Measurements from ENCODE around the gene DENND1A.

Gene DENND1A

GRCh38 chr9:123663529-123663928, 266.4 kb downstream of the DENND1A start:
- H3K27me3 ChIP-seq (ENCODE audit: insufficient read depth, low read length, poor library complexity, severe bottlenecking): no peaks in the 10 kb centered on the region
- H2AFZ ChIP-seq (ENCODE audit: low read length): no peak overlapping the region
- no peak overlapping the region for H3K9ac ChIP-seq (ENCODE audit: low read depth, low read length, poor library complexity, severe bottlenecking)
- TF ChIP-seq EZH2phosphoT487 (IDR thresholded peaks at IDR 0.05; ENCODE audit: borderline replicate concordance) (no peak), CTCF (conservative IDR thresholded peaks at IDR 0.05; ENCODE audit: low read length) (no peak)
- no peaks in the 10 kb centered on the region for H4K20me1 ChIP-seq (ENCODE audit: insufficient read depth, low read length, poor library complexity, severe bottlenecking)
- H3K4me2 ChIP-seq (ENCODE audit: low read depth, low read length, poor library complexity, severe bottlenecking): no peak overlapping the region
- H3K36me3 ChIP-seq (ENCODE audit: insufficient read depth, low read length): no peaks in the 10 kb centered on the region
- H3K9me2 ChIP-seq (replicated peaks; ENCODE audit: low read depth, low read length): no peaks in the 10 kb centered on the region
- no peak overlapping the region for H3K4me3 ChIP-seq (ENCODE audit: low read length, poor library complexity, severe bottlenecking)
- H3K9me3 ChIP-seq (ENCODE audit: insufficient read depth, low read depth, low read length): no peaks in the 10 kb centered on the region
- H3K79me2 ChIP-seq (ENCODE audit: insufficient read depth, low read length): no peaks in the 10 kb centered on the region
- H3F3A ChIP-seq (ENCODE audit: low read depth): no peaks in the 10 kb centered on the region
- no peaks in the 10 kb centered on the region for H3K4me1 ChIP-seq (ENCODE audit: insufficient read depth, low read length, poor library complexity, severe bottlenecking)

- no peak overlapping the region for H2AFZ ChIP-seq (ENCODE audit: low read length)
- TF ChIP-seq CTCF (conservative IDR thresholded peaks at IDR 0.05; ENCODE audit: low read length): no peak
- TF ChIP-seq EZH2phosphoT487 (IDR thresholded peaks at IDR 0.05; ENCODE audit: borderline replicate concordance): no peak
- H3K36me3 ChIP-seq (ENCODE audit: insufficient read depth, low read length): no peaks in the 10 kb centered on the region
- no peak overlapping the region for H3K4me2 ChIP-seq (ENCODE audit: low read depth, low read length, poor library complexity, severe bottlenecking)
- no peak overlapping the region for H3K4me3 ChIP-seq (ENCODE audit: low read length, poor library complexity, severe bottlenecking)
- no peaks in the 10 kb centered on the region for H3F3A ChIP-seq (ENCODE audit: low read depth)
- no peaks in the 10 kb centered on the region for H3K27me3 ChIP-seq (ENCODE audit: insufficient read depth, low read length, poor library complexity, severe bottlenecking)
- H3K4me1 ChIP-seq (ENCODE audit: insufficient read depth, low read length, poor library complexity, severe bottlenecking): no peaks in the 10 kb centered on the region
- no peaks in the 10 kb centered on the region for H3K9me3 ChIP-seq (ENCODE audit: insufficient read depth, low read depth, low read length)
- no peaks in the 10 kb centered on the region for H3K79me2 ChIP-seq (ENCODE audit: insufficient read depth, low read length)
- H4K20me1 ChIP-seq (ENCODE audit: insufficient read depth, low read length, poor library complexity, severe bottlenecking): no peaks in the 10 kb centered on the region
- no peaks in the 10 kb centered on the region for H3K9me2 ChIP-seq (replicated peaks; ENCODE audit: low read depth, low read length)
- no peak overlapping the region for H3K9ac ChIP-seq (ENCODE audit: low read depth, low read length, poor library complexity, severe bottlenecking)
Measured at GRCh38 chr9:123662057-123662776, 267.7 kb downstream of the DENND1A start.

DNA sequence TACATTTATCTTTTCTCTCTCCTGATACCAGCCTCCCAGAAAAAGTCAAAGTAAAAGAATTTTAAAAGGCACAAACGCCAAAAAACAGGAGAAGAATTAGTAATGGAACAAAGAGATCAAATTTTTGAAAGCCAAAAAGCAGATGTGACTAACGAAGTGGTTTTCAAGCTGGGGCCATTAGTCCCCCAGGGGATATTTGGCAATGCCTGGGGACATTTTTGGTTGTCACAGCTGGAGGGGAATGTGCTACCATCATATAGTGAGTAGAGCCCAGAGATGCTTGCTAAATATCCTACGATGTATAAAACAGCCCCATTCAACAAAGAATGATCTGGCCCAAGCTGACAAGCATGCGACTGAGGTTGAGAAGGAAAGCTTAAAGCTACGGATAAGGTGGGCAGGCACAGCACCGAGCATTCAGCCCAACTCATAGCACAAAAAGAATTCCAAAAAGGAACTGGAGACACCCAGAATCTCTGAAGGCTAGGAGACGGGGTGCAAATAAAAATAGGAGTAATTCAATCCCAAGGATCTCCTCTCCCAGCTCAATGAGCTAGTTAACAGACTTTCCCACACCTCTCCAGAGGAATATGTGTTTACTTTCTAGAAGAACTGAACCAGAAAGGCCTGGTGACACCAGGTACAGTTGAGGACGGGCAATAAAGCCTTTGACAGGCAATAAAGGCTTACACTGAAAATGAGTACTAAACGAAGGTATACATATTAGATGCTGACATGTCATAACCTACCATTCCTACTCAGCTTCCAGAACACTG, 269.0 kb downstream of the DENND1A start:
- no peaks in the 10 kb centered on the region for H4K20me1 ChIP-seq (ENCODE audit: insufficient read depth, low read length, poor library complexity, severe bottlenecking)
- H3K4me1 ChIP-seq (ENCODE audit: insufficient read depth, low read length, poor library complexity, severe bottlenecking): no peaks in the 10 kb centered on the region
- H3K9me3 ChIP-seq (ENCODE audit: insufficient read depth, low read depth, low read length): no peaks in the 10 kb centered on the region
- no peak for TF ChIP-seq CTCF (conservative IDR thresholded peaks at IDR 0.05; ENCODE audit: low read length)
- TF ChIP-seq EZH2phosphoT487 (IDR thresholded peaks at IDR 0.05; ENCODE audit: borderline replicate concordance): no peak
- no peak overlapping the region for H3K9ac ChIP-seq (ENCODE audit: low read depth, low read length, poor library complexity, severe bottlenecking)
- no peaks in the 10 kb centered on the region for H3K27me3 ChIP-seq (ENCODE audit: insufficient read depth, low read length, poor library complexity, severe bottlenecking)
- no peak overlapping the region for H2AFZ ChIP-seq (ENCODE audit: low read length)
- H3K9me2 ChIP-seq (replicated peaks; ENCODE audit: low read depth, low read length): no peaks in the 10 kb centered on the region
- no peaks in the 10 kb centered on the region for H3K36me3 ChIP-seq (ENCODE audit: insufficient read depth, low read length)
- no peaks in the 10 kb centered on the region for H3K79me2 ChIP-seq (ENCODE audit: insufficient read depth, low read length)
- no peak overlapping the region for H3K4me3 ChIP-seq (ENCODE audit: low read length, poor library complexity, severe bottlenecking)
- H3K4me2 ChIP-seq (ENCODE audit: low read depth, low read length, poor library complexity, severe bottlenecking): no peak overlapping the region
- no peaks in the 10 kb centered on the region for H3F3A ChIP-seq (ENCODE audit: low read depth)
